OCI-LY7 (cell line): ENCODE measurements around the gene ATP8B4.

Source experiments
- CTCF ChIP-seq: fragments of 200-600 bp; sonication (generic); conservative IDR thresholded peaks from 2 replicates; pipeline ENCODE4 v1.5.1; 2014; ENCODE audit warnings: mild to moderate bottlenecking, antibody characterized with exemption, low read length, moderate library complexity, mixed read lengths
- EZH2phosphoT487 ChIP-seq: fragments of 200-600 bp; sonication (generic); IDR thresholded peaks from 2 replicates; pipeline ENCODE4 v1.6.1; 2018; ENCODE audit warnings: low read depth, borderline replicate concordance, mild to moderate bottlenecking, mixed run types, antibody characterized with exemption, low read length, moderate library complexity, mixed read lengths

GRCh38 chr15:50128266-50128665 lies 9.2 kb upstream of the ATP8B4 start:
- no peak for TF ChIP-seq CTCF
- TF ChIP-seq EZH2phosphoT487: no peak
